Measurements from ENCODE around the gene NXPE1. TPM values are rescaled to one million over a fixed set of nuclear protein-coding genes. Genes with fewer than 3 reads are reported as not detected.

Gene NXPE1
- total and polyA plus RNA-seq, 11 donors, result 0.08 to 1.0 TPM; not detected in 9

DNA sequence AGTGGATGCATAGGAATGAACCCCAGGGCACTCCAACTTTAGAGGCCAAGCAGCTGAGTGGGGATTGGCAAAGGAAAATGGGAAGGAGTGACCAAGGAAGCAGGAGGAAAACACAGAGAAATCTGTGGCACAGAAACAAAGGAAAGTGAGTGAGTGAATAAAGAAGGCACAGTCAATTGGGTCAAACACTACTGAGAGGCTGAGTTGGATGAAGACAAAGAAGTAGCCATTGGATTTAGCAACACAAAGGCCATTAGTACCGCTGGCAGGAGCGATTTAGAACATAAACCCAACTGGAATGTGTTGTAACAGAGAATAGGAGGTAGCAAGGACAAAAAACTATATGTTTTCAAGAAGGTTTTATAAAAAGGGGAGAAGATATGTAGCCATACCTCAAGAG lies 6.6 kb upstream of the NXPE1 start:
- TF ChIP-seq POLR2A (IDR thresholded peaks at IDR 0.05), result no peak
- TF ChIP-seq, protein P1, sequence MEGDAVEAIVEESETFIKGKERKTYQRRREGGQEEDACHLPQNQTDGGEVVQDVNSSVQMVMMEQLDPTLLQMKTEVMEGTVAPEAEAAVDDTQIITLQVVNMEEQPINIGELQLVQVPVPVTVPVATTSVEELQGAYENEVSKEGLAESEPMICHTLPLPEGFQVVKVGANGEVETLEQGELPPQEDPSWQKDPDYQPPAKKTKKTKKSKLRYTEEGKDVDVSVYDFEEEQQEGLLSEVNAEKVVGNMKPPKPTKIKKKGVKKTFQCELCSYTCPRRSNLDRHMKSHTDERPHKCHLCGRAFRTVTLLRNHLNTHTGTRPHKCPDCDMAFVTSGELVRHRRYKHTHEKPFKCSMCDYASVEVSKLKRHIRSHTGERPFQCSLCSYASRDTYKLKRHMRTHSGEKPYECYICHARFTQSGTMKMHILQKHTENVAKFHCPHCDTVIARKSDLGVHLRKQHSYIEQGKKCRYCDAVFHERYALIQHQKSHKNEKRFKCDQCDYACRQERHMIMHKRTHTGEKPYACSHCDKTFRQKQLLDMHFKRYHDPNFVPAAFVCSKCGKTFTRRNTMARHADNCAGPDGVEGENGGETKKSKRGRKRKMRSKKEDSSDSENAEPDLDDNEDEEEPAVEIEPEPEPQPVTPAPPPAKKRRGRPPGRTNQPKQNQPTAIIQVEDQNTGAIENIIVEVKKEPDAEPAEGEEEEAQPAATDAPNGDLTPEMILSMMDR (IDR thresholded peaks at IDR 0.05), result no peak
- ATAC-seq, result no peak
- WGBS, 4 donors, result 47 to 66% (median 60%) methylated on average over 2 of the region's 2 CpGs
- Histone ChIP-seq H3K4me3 (no peak overlapping the region), H3K27me3 (no peaks in the 10 kb centered on the region), H3K4me1 (no peaks in the 10 kb centered on the region), H3K27ac (no peak overlapping the region), H3K36me3 (no peaks in the 10 kb centered on the region), H3K9me3 (peaks cover 0 to 4% (median 0%) of the 10 kb centered on the region in 12 donors)
- intact Hi-C loops (cut with DNase I), result no loop called here
- DNase-seq, result no peak

DNA sequence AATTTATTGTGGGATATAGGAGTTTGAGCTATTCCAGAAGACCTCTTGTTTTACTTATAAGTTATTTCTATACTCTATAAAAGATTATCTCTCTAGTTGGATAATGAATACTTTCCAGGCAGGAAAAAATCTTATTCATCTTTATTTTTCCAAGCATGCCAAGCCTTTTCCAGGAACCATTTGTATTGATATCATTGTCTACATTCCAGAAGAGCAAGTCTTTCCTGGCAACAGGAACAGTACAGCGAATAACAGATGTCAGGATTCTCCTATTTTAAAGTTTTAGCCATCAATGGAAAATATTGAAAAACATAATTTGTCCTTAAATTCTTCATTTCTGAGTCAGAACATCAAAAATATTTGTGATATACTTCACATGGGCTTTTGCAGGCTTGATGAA lies 5.2 kb upstream of the NXPE1 start:
- 64 to 70% (median 66%) methylated on average over 1 of the region's 1 CpG for WGBS, 4 donors
- Histone ChIP-seq H3K4me1 (no peaks in the 10 kb centered on the region), H3K4me3 (no peak overlapping the region), H3K36me3 (no peaks in the 10 kb centered on the region), H3K9me3 (peaks cover 0 to 4% (median 0%) of the 10 kb centered on the region in 12 donors), H3K27ac (no peak overlapping the region), H3K27me3 (no peaks in the 10 kb centered on the region)
- DNase-seq, result no peak
- intact Hi-C loops (cut with DNase I), result no loop called here
- TF ChIP-seq, protein P1 (IDR thresholded peaks at IDR 0.05), result no peak
- ATAC-seq, result no peak

DNA sequence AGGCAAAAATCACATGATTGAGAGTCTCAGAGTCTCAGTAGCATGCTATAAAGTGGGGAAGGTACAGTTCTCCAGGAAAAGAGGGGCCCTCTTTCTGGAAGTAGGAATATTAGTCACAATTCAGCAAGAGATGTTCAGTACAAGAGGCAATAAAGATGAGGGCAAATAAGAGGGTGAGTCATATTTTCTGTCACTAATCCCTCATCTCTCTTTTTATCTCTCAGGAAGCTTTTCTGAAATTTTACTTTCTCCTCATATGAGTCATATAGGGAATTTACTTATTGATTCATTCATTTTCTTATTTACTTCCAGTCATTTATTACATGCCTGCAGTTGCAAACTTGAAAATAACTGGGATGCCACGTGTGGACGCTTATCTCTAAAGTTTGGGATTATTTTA lies 3.4 kb upstream of the NXPE1 start:
- 57 to 73% (median 66%) methylated on average over 2 of the region's 2 CpGs for WGBS, 4 donors
- TF ChIP-seq POLR2A (IDR thresholded peaks at IDR 0.05), result no peak
- TF ChIP-seq, protein P1 (IDR thresholded peaks at IDR 0.05), result no peak
- peaks cover 0 to 4% (median 0%) of the 10 kb centered on the region in 12 donors for H3K9me3 ChIP-seq
- ATAC-seq (no peak), DNase-seq (no peak)
- H3K36me3 ChIP-seq, result no peaks in the 10 kb centered on the region
- no peak overlapping the region for H3K4me3 ChIP-seq
- intact Hi-C loops (cut with DNase I), result no loop called here
- no peak overlapping the region for H3K27ac ChIP-seq
- H3K4me1 ChIP-seq, result no peaks in the 10 kb centered on the region
- H3K27me3 ChIP-seq, result no peaks in the 10 kb centered on the region

DNA sequence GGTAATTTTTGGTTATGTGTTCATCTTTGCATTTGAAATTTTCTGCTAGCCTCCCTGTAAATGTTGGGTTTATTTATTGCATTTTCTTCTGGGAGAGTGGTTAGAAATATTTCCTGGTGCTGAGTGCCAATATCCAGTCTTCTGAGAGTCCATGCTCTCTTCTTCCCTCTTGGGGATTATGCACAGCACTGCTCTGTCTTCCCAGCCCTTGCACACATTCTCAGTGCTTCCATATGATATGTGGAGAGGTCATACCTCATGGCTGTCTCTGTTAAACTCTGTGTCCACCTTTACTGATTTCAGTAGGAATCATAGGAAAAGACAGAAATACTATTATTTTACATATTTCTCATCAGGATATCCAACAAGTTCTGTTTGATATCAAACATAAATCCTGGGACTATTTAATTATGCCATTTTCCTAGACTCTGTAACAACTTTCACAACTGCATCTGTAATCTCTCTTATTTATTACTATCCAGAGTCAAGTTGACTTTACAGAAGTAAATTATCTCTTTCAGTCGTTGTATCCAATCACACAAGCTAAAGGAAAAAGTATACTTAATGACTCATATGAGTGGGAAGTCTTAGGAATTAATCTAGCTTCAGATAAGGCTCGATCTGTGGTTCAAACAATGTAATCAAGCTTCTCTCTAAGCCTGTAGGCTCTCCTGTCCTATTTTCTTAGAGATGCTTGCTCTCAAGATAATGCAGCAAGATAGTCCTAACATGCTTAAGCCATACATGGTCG lies 2.7 kb upstream of the NXPE1 start:
- TF ChIP-seq, protein P1 (IDR thresholded peaks at IDR 0.05), result no peak
- no peak for TF ChIP-seq POLR2A (IDR thresholded peaks at IDR 0.05)
- Histone ChIP-seq H3K27me3 (no peaks in the 10 kb centered on the region), H3K4me1 (no peaks in the 10 kb centered on the region), H3K4me3 (no peak overlapping the region), H3K36me3 (no peaks in the 10 kb centered on the region), H3K27ac (no peak overlapping the region), H3K9me3 (peaks cover 0 to 4% (median 0%) of the 10 kb centered on the region in 12 donors)
- intact Hi-C loops (cut with DNase I), result no loop called here
- ATAC-seq, result no peak
- WGBS, 4 donors, result 32 to 42% (median 35%) methylated on average over 3 of the region's 3 CpGs
- no peak for DNase-seq

Measured in heart left ventricle (tissue), 16 donors.